Ovary (tissue), 3 donors: Measurements from ENCODE around the gene NAV2.

Experiments used
- CTCF ChIP-seq, 3 donors: fragments of 450-650 bp in 2 of 3; fragments of 200-600 bp in 1 of 3; IDR thresholded peaks; one replicate each; pipeline versions ENCODE4 v1.5.1 to v1.8.0; 2016 to 2022; ENCODE audit warnings: antibody characterized with exemption in 3 of 3, mild to moderate bottlenecking in 1 of 3
- EP300 ChIP-seq: sonication (generic); formaldehyde crosslinking; IDR thresholded peaks from one replicate; pipeline ENCODE4 v1.6.1; 2017; ENCODE audit warnings: antibody characterized with exemption
- POLR2A ChIP-seq: fragments of 450-650 bp; IDR thresholded peaks from one replicate; pipeline ENCODE4 v1.6.1; 2017; ENCODE audit warnings: antibody characterized with exemption, mild to moderate bottlenecking, moderate library complexity
- donor health status: DM: no; HTN: no; CAD: no.

DNA sequence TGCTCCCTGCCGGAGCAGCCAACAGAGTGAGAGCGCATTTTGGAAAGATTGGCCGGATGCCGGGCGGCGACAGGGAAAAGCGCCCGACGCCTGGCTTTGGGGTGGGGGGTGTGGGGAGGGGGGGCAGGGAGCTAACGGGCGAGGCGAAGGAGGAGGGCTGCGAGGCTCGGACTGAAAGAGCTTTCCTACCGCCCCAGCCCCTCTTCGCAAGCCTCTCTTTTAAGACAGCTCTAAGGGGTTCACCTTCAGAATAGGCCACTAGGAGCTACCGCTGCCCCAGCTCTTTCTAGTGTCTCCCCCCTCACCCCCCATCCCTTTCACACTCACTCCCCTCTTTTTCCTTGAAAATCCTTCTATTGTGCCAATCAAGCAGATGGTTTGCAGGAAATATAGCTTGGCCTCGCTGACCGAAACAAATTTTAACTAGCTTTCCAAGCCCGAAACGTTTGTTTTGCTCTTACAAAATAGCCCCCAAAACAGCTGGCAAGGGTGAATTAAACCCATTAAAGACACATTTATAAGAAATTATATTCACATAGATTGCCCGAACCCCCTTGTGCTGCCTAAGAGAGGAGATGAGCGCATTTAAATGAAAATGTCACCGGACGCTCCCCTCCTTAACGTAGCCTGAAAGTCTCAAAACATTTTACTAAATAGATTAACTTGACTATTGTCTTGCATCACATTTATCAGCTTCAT, 451.3 kb downstream of the NAV2 start:
- TF ChIP-seq CTCF (IDR thresholded peaks at IDR 0.05) (no peak), EP300 (no peak), POLR2A (no peak)
